HCT116 (cell line): ENCODE measurements around the gene ST6GAL2. TPM values are rescaled to one million over a fixed set of nuclear protein-coding genes. Genes with fewer than 3 reads are reported as not detected.

Source experiments
- ATAC-seq: fragments of 200-7000 bp; cut with Tn5 transposase; 2 replicates; pipeline ENCODE4 v1.9.1; 2020; ENCODE audit warnings: mild to moderate bottlenecking, moderate library complexity
- BruUV-seq: library from RNA; stranded (reverse); fragments of 400-500 nt; replicated peaks from 2 replicates; lab custom pipeline; 2021; lab: Mats Ljungman, UMichigan
- CTCF ChIA-PET: fragments of 300-600 bp; sonication (Branson Sonifier 250); formaldehyde crosslinking; loops from one replicate; lab custom pipeline; 2021; ENCODE audit warnings: antibody characterized with exemption; lab: Charles Lee
- POLR2A ChIA-PET: fragments of 300-600, 350-600 bp; sonication (Branson Sonifier 250); formaldehyde crosslinking; loops from one replicate; lab custom pipeline; 2021; ENCODE audit warnings: antibody characterized with exemption; lab: Charles Lee
- RAD21 ChIA-PET, 2 experiments: fragments of 300-600 bp; sonication (Branson Sonifier 250); formaldehyde crosslinking; loops; one replicate each; lab custom pipeline; 2023; ENCODE audit warnings: low total read pairs in 2 of 2; ENCODE audit not compliant: uncharacterized antibody in 2 of 2, unreplicated experiment in 2 of 2, low non-redundant PET in 1 of 2; lab: Charles Lee
- DNase-seq: peaks from one replicate; pipeline ENCODE4 v3.0.0-alpha.2; 2010; ENCODE audit warnings: low read depth, low spot score
- H2AFZ ChIP-seq: fragments of 200-600 bp; shearing (Covaris generic), sonication (generic); 2 replicates; pipeline ENCODE4 v1.6.1; 2017; ENCODE audit warnings: low read depth, mixed run types, mixed read lengths, antibody characterized with exemption, low read length; ENCODE audit not compliant: poor library complexity, severe bottlenecking
- H3K27ac ChIP-seq: 2 replicates; pipeline ENCODE4 v1.5.1; 2012; ENCODE audit warnings: low read depth, low read length
- H3K27me3 ChIP-seq: fragments of 200-600 bp; sonication (generic); 2 replicates; pipeline ENCODE4 v1.6.1; 2016; ENCODE audit warnings: mixed run types, low read length, mixed read lengths; ENCODE audit not compliant: insufficient read depth
- H3K36me3 ChIP-seq, 2 experiments: fragments of 200-500 bp in 1 of 2; fragments of 200-600 bp in 1 of 2; sonication (Bioruptor generic) in 1 of 2; sonication (generic) in 1 of 2; 2 replicates each; pipeline versions ENCODE4 v1.5.1 to v1.6.1; 2014 to 2016; ENCODE audit warnings: low read length in 2 of 2, inconsistent platforms in 1 of 2, mixed read lengths in 1 of 2, mixed run types in 1 of 2; ENCODE audit not compliant: insufficient read depth in 2 of 2, control insufficient read depth in 1 of 2
- H3K4me1 ChIP-seq, 2 experiments: fragments of 200-600 bp in 1 of 2; sonication (generic) in 1 of 2; 2 replicates each; pipeline versions ENCODE4 v1.5.1 to v1.6.1; 2012 to 2017; ENCODE audit warnings: low read length in 2 of 2, inconsistent platforms in 1 of 2, mild to moderate bottlenecking in 1 of 2, mixed read lengths in 1 of 2, mixed run types in 1 of 2, moderate library complexity in 1 of 2; ENCODE audit not compliant: insufficient read depth in 2 of 2, control insufficient read depth in 1 of 2
- H3K4me2 ChIP-seq: fragments of 200-600 bp; sonication (generic); 2 replicates; pipeline ENCODE4 v1.6.1; 2017; ENCODE audit warnings: mixed run types, low read length, mixed read lengths
- H3K4me3 ChIP-seq, 2 experiments: fragments of 200-600 bp in 1 of 2; sonication (generic) in 1 of 2; replicated peaks in 1 of 2; 2 replicates each; pipeline ENCODE4 v1.5.1; 2011 to 2016; ENCODE audit warnings: low read length in 2 of 2, control low read depth in 1 of 2, low read depth in 1 of 2, mild to moderate bottlenecking in 1 of 2, mixed read lengths in 1 of 2, mixed run types in 1 of 2
- H3K79me2 ChIP-seq: fragments of 200-600 bp; sonication (generic); 2 replicates; pipeline ENCODE4 v1.6.1; 2017; ENCODE audit warnings: mild to moderate bottlenecking, mixed run types, low read length, moderate library complexity, mixed read lengths; ENCODE audit not compliant: insufficient read depth
- H3K9ac ChIP-seq: fragments of 200-600 bp; sonication (generic); 2 replicates; pipeline ENCODE4 v1.6.1; 2016; ENCODE audit warnings: low read length, mixed read lengths
- H3K9me2 ChIP-seq: fragments of 200-600 bp; sonication (generic), shearing (Covaris generic); 2 replicates; pipeline ENCODE4 v1.6.1; 2017; ENCODE audit warnings: mixed run types, mild to moderate bottlenecking, moderate library complexity; ENCODE audit not compliant: insufficient read depth
- H3K9me3 ChIP-seq, 2 experiments: fragments of 200-500 bp in 1 of 2; fragments of 200-600 bp in 1 of 2; sonication (Bioruptor generic) in 1 of 2; sonication (generic) in 1 of 2; 2 replicates each; pipeline ENCODE4 v1.6.1; 2014 to 2017; ENCODE audit warnings: low read length in 2 of 2, mixed read lengths in 2 of 2, inconsistent platforms in 1 of 2, low read depth in 1 of 2, mild to moderate bottlenecking in 1 of 2, mixed run types in 1 of 2, moderate library complexity in 1 of 2; ENCODE audit not compliant: control insufficient read depth in 1 of 2, insufficient read depth in 1 of 2
- H4K20me1 ChIP-seq: fragments of 200-600 bp; sonication (generic), shearing (Covaris generic); 2 replicates; pipeline ENCODE4 v1.6.1; 2017; ENCODE audit warnings: mixed run types, mild to moderate bottlenecking, moderate library complexity; ENCODE audit not compliant: insufficient read depth
- ATF3 ChIP-seq: IDR thresholded peaks from 2 replicates; pipeline ENCODE4 v1.6.1; 2012
- ELF1 ChIP-seq: IDR thresholded peaks from 2 replicates; pipeline ENCODE4 v1.6.1; 2012; ENCODE audit warnings: low read depth, borderline replicate concordance
- JUND ChIP-seq: IDR thresholded peaks from 2 replicates; pipeline ENCODE4 v1.6.1; 2012
- POLR2A ChIP-seq: IDR thresholded peaks from 2 replicates; pipeline ENCODE4 v1.7.0; 2011; ENCODE audit warnings: borderline replicate concordance; ENCODE audit not compliant: insufficient read depth, insufficient read length; ENCODE audit errors: extremely low read depth
- ZNF274 ChIP-seq: fragments of 200-500 bp; sonication (Bioruptor generic); IDR thresholded peaks from 2 replicates; pipeline ENCODE4 v1.6.1; 2014; ENCODE audit warnings: mild to moderate bottlenecking, low read depth, low read length, inconsistent platforms
- intact Hi-C: fragments of 100-400 bp; cut with micrococcal nuclease; formaldehyde crosslinking; loops from 2 replicates; pipeline ENCODE4 v1.10.0; 2022
- total RNA-seq: library from RNA; stranded (reverse); gene quantifications from one replicate; pipeline ENCODE4 v1.2.1, GENCODE V29; 2021; ENCODE audit not compliant: unreplicated experiment

Gene ST6GAL2
- total RNA-seq, 1 experiment from 2014 or later, result not detected

- POLR2A ChIA-PET, result no interaction called here
- no peak for ATAC-seq
These were observed 69.0 kb downstream of the ST6GAL2 start for GRCh38 chr2:106816974-106817373.

GRCh38 chr2:106812841-106813240 lies 73.1 kb downstream of the ST6GAL2 start:
- H3K9me2 ChIP-seq, result no peaks in the 10 kb centered on the region
- no TSS peak for BruUV-seq
- intact Hi-C loops, result no loop called here
- no peak overlapping the region for H3K27ac ChIP-seq
- no peak overlapping the region for H2AFZ ChIP-seq
- H3K9me3 ChIP-seq, result peaks cover 0 to 8% of the 10 kb centered on the region in 2 experiments; a peak in 1 of 4 replicates
- H3K36me3 ChIP-seq, result no peaks in the 10 kb centered on the region
- CTCF ChIA-PET, result no interaction called here
- H3K4me3 ChIP-seq, result no peak overlapping the region
- no peaks in the 10 kb centered on the region for H3K79me2 ChIP-seq
- no peaks in the 10 kb centered on the region for H3K4me1 ChIP-seq
- ATAC-seq (no peak), DNase-seq (no peak)
- RAD21 ChIA-PET, result no interaction called here
- no peaks in the 10 kb centered on the region for H4K20me1 ChIP-seq
- POLR2A ChIA-PET, result no interaction called here
- no peak overlapping the region for H3K9ac ChIP-seq
- H3K4me2 ChIP-seq, result no peak overlapping the region
- no peak for TF ChIP-seq JUND
- H3K27me3 ChIP-seq, result no peaks in the 10 kb centered on the region

More at GRCh38 chr2:106816974-106817373, 69.0 kb downstream of the ST6GAL2 start:
- Histone ChIP-seq H3K4me3 (no peak overlapping the region), H3K9ac (no peak overlapping the region), H3K36me3 (no peaks in the 10 kb centered on the region), H2AFZ (no peak overlapping the region), H3K4me2 (no peak overlapping the region), H3K79me2 (no peaks in the 10 kb centered on the region), H4K20me1 (no peaks in the 10 kb centered on the region), H3K27me3 (no peaks in the 10 kb centered on the region), H3K27ac (no peak overlapping the region), H3K4me1 (no peaks in the 10 kb centered on the region), H3K9me2 (no peaks in the 10 kb centered on the region), H3K9me3 (peaks cover 0 to 8% of the 10 kb centered on the region in 2 experiments; a peak in 1 of 4 replicates)
- RAD21 ChIA-PET, result no interaction called here
- BruUV-seq, result no TSS peak
- intact Hi-C loops, result no loop called here
- TF ChIP-seq ELF1, result no peak
- TF ChIP-seq JUND, result no peak
- no peak for TF ChIP-seq ZNF274
- TF ChIP-seq POLR2A, result no peak
- TF ChIP-seq ATF3, result no peak
- CTCF ChIA-PET, result no interaction called here
- DNase-seq, result no peak
